ENCODE results near the gene TAF9B.

DNA sequence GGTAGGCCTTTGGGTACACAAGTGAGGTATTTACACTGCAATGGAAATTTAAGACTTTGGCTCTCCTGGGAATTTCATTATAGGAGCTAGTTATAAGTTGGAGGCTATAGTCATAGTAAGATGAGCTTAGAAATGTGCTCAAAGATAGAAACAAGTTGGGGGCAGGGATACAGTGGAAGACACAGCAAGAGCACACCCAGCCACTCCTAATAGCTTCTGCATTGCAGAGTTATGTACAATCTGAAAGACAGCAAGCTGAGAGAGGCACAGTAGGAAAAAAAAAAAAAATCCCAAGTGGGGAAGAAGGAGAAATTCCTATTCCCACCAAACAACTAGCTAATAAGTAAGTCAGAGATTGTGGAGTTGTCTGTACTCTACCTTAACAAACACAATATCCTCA lies 41.9 kb upstream of the TAF9B start:
- TF ChIP-seq POLR2A (IDR thresholded peaks at IDR 0.05) (no peak), EP300 (IDR thresholded peaks at IDR 0.05) (no peak), POLR2AphosphoS5 (IDR thresholded peaks at IDR 0.05) (no peak)
- TF ChIP-seq, protein P1, sequence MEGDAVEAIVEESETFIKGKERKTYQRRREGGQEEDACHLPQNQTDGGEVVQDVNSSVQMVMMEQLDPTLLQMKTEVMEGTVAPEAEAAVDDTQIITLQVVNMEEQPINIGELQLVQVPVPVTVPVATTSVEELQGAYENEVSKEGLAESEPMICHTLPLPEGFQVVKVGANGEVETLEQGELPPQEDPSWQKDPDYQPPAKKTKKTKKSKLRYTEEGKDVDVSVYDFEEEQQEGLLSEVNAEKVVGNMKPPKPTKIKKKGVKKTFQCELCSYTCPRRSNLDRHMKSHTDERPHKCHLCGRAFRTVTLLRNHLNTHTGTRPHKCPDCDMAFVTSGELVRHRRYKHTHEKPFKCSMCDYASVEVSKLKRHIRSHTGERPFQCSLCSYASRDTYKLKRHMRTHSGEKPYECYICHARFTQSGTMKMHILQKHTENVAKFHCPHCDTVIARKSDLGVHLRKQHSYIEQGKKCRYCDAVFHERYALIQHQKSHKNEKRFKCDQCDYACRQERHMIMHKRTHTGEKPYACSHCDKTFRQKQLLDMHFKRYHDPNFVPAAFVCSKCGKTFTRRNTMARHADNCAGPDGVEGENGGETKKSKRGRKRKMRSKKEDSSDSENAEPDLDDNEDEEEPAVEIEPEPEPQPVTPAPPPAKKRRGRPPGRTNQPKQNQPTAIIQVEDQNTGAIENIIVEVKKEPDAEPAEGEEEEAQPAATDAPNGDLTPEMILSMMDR (IDR thresholded peaks at IDR 0.05), result no peak

All from sigmoid colon (tissue), 4 donors.